H9 (cell line): ENCODE measurements around the gene TMEM200C. TPM values are rescaled to one million over a fixed set of nuclear protein-coding genes. Genes with fewer than 3 reads are reported as not detected.

ENCODE experiments used
- DNase-seq: peaks from one replicate; pipeline ENCODE4 v3.0.0-alpha.2; 2017
- H2AFZ ChIP-seq: one replicate; pipeline ENCODE4 v1.6.1; 2013; ENCODE audit warnings: mild to moderate bottlenecking, low read length, control low read depth, moderate library complexity
- H2AK5ac ChIP-seq: 2 replicates; pipeline ENCODE4 v1.6.1; 2013; ENCODE audit warnings: low read length, control low read depth, mixed read lengths; ENCODE audit not compliant: insufficient read length
- H2BK120ac ChIP-seq: one replicate; pipeline ENCODE4 v1.6.1; 2013; ENCODE audit warnings: low read depth, mild to moderate bottlenecking, low read length, control low read depth, inconsistent platforms; ENCODE audit not compliant: poor library complexity, severe bottlenecking
- H2BK12ac ChIP-seq: 2 replicates; pipeline ENCODE4 v1.6.1; 2013; ENCODE audit warnings: low read length, control low read depth, mixed read lengths, low read depth; ENCODE audit not compliant: insufficient read length
- H2BK15ac ChIP-seq: 2 replicates; pipeline ENCODE4 v1.6.1; 2013; ENCODE audit warnings: low read depth, low read length, control low read depth
- H2BK20ac ChIP-seq: one replicate; pipeline ENCODE4 v1.6.1; 2013; ENCODE audit warnings: low read depth, mild to moderate bottlenecking, low read length, control low read depth, inconsistent platforms; ENCODE audit not compliant: poor library complexity, severe bottlenecking
- H2BK5ac ChIP-seq: 2 replicates; pipeline ENCODE4 v1.6.1; 2013; ENCODE audit warnings: low read length, control low read depth, mixed read lengths; ENCODE audit not compliant: insufficient read length
- H3K14ac ChIP-seq: 2 replicates; pipeline ENCODE4 v1.6.1; 2013; ENCODE audit warnings: low read length, control low read depth; ENCODE audit not compliant: insufficient read depth
- H3K18ac ChIP-seq: 2 replicates; pipeline ENCODE4 v1.6.1; 2013; ENCODE audit warnings: low read depth, mild to moderate bottlenecking, mixed read lengths, low read length, control low read depth; ENCODE audit not compliant: insufficient read length
- H3K23ac ChIP-seq: 2 replicates; pipeline ENCODE4 v1.6.1; 2013; ENCODE audit warnings: low read length, control low read depth, mixed read lengths, low read depth; ENCODE audit not compliant: insufficient read length
- H3K23me2 ChIP-seq: 2 replicates; pipeline ENCODE4 v1.6.1; 2013; ENCODE audit warnings: low read depth, mild to moderate bottlenecking, mixed read lengths, low read length, control low read depth; ENCODE audit not compliant: insufficient read length, poor library complexity, severe bottlenecking
- H3K27ac ChIP-seq: 2 replicates; pipeline ENCODE4 v1.5.1; 2013; ENCODE audit warnings: low read length, control low read depth, mixed read lengths, low read depth; ENCODE audit not compliant: insufficient read length
- H3K27me3 ChIP-seq: 2 replicates; pipeline ENCODE4 v1.6.1; 2013; ENCODE audit warnings: low read length, control low read depth, inconsistent platforms; ENCODE audit not compliant: insufficient read depth
- H3K4ac ChIP-seq: 2 replicates; pipeline ENCODE4 v1.6.1; 2013; ENCODE audit warnings: low read depth, mild to moderate bottlenecking, control low read depth, inconsistent platforms, low read length, moderate library complexity
- H3K4me1 ChIP-seq: 2 replicates; pipeline ENCODE4 v1.6.1; 2013; ENCODE audit warnings: low read length, control low read depth, inconsistent platforms; ENCODE audit not compliant: insufficient read depth
- H3K4me2 ChIP-seq: 2 replicates; pipeline ENCODE4 v1.6.1; 2013; ENCODE audit warnings: low read length, control low read depth, mixed read lengths; ENCODE audit not compliant: insufficient read length, insufficient read depth
- H3K56ac ChIP-seq: 2 replicates; pipeline ENCODE4 v1.6.1; 2013; ENCODE audit warnings: low read depth, mild to moderate bottlenecking, mixed read lengths, low read length, control low read depth; ENCODE audit not compliant: insufficient read length
- H3K79me1 ChIP-seq: 2 replicates; pipeline ENCODE4 v1.6.1; 2013; ENCODE audit warnings: low read depth, mild to moderate bottlenecking, moderate library complexity, low read length, control low read depth, inconsistent platforms; ENCODE audit not compliant: insufficient read depth, poor library complexity, severe bottlenecking
- H3K79me2 ChIP-seq: 2 replicates; pipeline ENCODE4 v1.6.1; 2013; ENCODE audit warnings: low read length, control low read depth, inconsistent platforms; ENCODE audit not compliant: insufficient read depth
- H3K9ac ChIP-seq: 2 replicates; pipeline ENCODE4 v1.6.1; 2013; ENCODE audit warnings: low read length, control low read depth, mixed read lengths; ENCODE audit not compliant: insufficient read length; ENCODE audit errors: extremely low read depth
- H3K9me3 ChIP-seq: one replicate; pipeline ENCODE4 v1.6.1; 2013; ENCODE audit warnings: low read depth, low read length, inconsistent platforms; ENCODE audit not compliant: control insufficient read depth
- H3T11ph ChIP-seq: one replicate; pipeline ENCODE4 v1.6.1; 2013; ENCODE audit warnings: mild to moderate bottlenecking, low read length, control low read depth, inconsistent platforms
- H4K20me1 ChIP-seq: one replicate; pipeline ENCODE4 v1.6.1; 2013; ENCODE audit not compliant: control insufficient read depth, insufficient read length, insufficient read depth
- H4K5ac ChIP-seq: 2 replicates; pipeline ENCODE4 v1.6.1; 2013; ENCODE audit warnings: low read depth, mild to moderate bottlenecking, mixed read lengths, low read length, control low read depth; ENCODE audit not compliant: insufficient read length
- H4K8ac ChIP-seq: replicated peaks from 2 replicates; pipeline ENCODE4 v1.6.1; 2013; ENCODE audit warnings: low read length, control low read depth, mixed read lengths, low read depth; ENCODE audit not compliant: insufficient read length
- H4K91ac ChIP-seq: 2 replicates; pipeline ENCODE4 v1.6.1; 2013; ENCODE audit warnings: low read depth, mild to moderate bottlenecking, moderate library complexity, mixed read lengths, low read length, control low read depth; ENCODE audit not compliant: insufficient read length
- H3K27ac Mint-ChIP-seq, 3 experiments: 2 replicates in 2 of 3; 3 replicates in 1 of 3; pipeline ENCODE4 v1.8.0; 2020 to 2021; ENCODE audit warnings: mixed read lengths in 3 of 3, mild to moderate bottlenecking in 1 of 3, moderate library complexity in 1 of 3
- H3K27me3 Mint-ChIP-seq: 2 replicates; pipeline ENCODE4 v1.8.0; 2021; ENCODE audit warnings: low read depth, mild to moderate bottlenecking, moderate library complexity, mixed read lengths
- H3K36me3 Mint-ChIP-seq, 3 experiments: 2 replicates in 2 of 3; 3 replicates in 1 of 3; pipeline ENCODE4 v1.8.0; 2020 to 2021; ENCODE audit warnings: low read depth in 3 of 3, mixed read lengths in 3 of 3; ENCODE audit not compliant: insufficient read depth in 1 of 3
- H3K4me1 Mint-ChIP-seq, 2 experiments: 2 replicates each; pipeline ENCODE4 v1.8.0; 2020; ENCODE audit warnings: mixed read lengths in 2 of 2
- H3K4me3 Mint-ChIP-seq, 2 experiments: 2 replicates in 1 of 2; 3 replicates in 1 of 2; pipeline ENCODE4 v1.8.0; 2020 to 2021; ENCODE audit warnings: mild to moderate bottlenecking in 2 of 2, mixed read lengths in 2 of 2, moderate library complexity in 1 of 2
- H3K9me3 Mint-ChIP-seq, 2 experiments: 2 replicates in 1 of 2; 3 replicates in 1 of 2; pipeline ENCODE4 v1.8.0; 2020; ENCODE audit warnings: mild to moderate bottlenecking in 2 of 2, mixed read lengths in 2 of 2, moderate library complexity in 1 of 2
- WGBS: extraction: QIAGEN DNeasy Blood & Tissue Kit; methylation state at CpG from one replicate; pipeline ENCODE4 v1.1.7; 2013; ENCODE audit warnings: missing lambda C conversion rate, low lambda C conversion rate, mixed read lengths; ENCODE audit not compliant: insufficient read length; ENCODE audit errors: extremely low coverage; 5-methylcytosine and 5-hydroxymethylcytosine counted together
- total RNA-seq: library from RNA; stranded (reverse); gene quantifications from 2 replicates; pipeline ENCODE4 v1.2.1, GENCODE V29; 2021
- TF ChIP-seq, protein P1 (sequence below): fragments of 200-600 bp; sonication (generic); conservative IDR thresholded peaks from 3 replicates; pipeline ENCODE4 v1.8.0; 2021; ENCODE audit warnings: antibody characterized with exemption, mild to moderate bottlenecking

The TMEM200C gene
- total RNA-seq, 1 experiment from 2014 or later = 6.3 TPM

DNA sequence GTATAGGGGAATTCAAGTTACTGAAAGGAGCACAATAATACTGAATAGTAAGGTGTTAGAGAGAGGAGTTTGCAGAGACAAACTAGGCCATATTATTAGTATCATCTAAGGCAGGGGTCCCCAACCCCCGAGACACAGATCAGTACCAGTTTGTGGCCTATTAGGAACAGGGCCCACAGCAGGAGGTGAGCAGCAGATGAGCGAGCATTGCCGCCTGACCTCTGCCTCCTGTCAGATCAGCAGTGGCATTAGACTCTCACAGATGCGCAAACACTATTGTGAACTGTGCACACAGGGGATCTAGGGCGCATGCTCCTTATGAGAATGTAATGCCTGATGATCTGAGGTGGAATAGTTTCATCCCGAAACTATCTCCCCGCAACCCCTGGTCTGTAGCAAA, 41.8 kb upstream of the TMEM200C start:
- H3K4me1 ChIP-seq = peaks cover 6% of the 10 kb centered on the region; the same call in 1 of the 2 replicates
- H4K91ac ChIP-seq = no peak overlapping the region
- no peak overlapping the region for H3K23ac ChIP-seq
- H2BK120ac ChIP-seq = no peak overlapping the region
- no peak overlapping the region for H4K5ac ChIP-seq
- no peak overlapping the region for H3K14ac ChIP-seq
- no CpG with 5 or more reads among the region's 7 CpGs for WGBS
- no peak overlapping the region for H2AFZ ChIP-seq
- no peak overlapping the region for H3K4me2 ChIP-seq
- H3K27me3 ChIP-seq = no peaks in the 10 kb centered on the region
- Mint-ChIP-seq H3K27me3 (peaks cover 1% of the 10 kb centered on the region; the same call in 1 of the 2 replicates), H3K4me1 (peaks cover 10 to 18% of the 10 kb centered on the region in 2 experiments), H3K36me3 (no peaks in the 10 kb centered on the region; a peak in 1 of 7 replicates), H3K4me3 (no peak overlapping the region), H3K27ac (no peak overlapping the region; a peak in 1 of 7 replicates), H3K9me3 (no peaks in the 10 kb centered on the region)
- H3K9ac ChIP-seq = no peak overlapping the region
- no peaks in the 10 kb centered on the region for H3K79me2 ChIP-seq
- TF ChIP-seq, protein P1, sequence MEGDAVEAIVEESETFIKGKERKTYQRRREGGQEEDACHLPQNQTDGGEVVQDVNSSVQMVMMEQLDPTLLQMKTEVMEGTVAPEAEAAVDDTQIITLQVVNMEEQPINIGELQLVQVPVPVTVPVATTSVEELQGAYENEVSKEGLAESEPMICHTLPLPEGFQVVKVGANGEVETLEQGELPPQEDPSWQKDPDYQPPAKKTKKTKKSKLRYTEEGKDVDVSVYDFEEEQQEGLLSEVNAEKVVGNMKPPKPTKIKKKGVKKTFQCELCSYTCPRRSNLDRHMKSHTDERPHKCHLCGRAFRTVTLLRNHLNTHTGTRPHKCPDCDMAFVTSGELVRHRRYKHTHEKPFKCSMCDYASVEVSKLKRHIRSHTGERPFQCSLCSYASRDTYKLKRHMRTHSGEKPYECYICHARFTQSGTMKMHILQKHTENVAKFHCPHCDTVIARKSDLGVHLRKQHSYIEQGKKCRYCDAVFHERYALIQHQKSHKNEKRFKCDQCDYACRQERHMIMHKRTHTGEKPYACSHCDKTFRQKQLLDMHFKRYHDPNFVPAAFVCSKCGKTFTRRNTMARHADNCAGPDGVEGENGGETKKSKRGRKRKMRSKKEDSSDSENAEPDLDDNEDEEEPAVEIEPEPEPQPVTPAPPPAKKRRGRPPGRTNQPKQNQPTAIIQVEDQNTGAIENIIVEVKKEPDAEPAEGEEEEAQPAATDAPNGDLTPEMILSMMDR = no peak
- H2BK15ac ChIP-seq = no peak overlapping the region
- H3K4ac ChIP-seq = no peak overlapping the region
- no peak overlapping the region for H2BK5ac ChIP-seq
- H3K79me1 ChIP-seq = no peaks in the 10 kb centered on the region
- DNase-seq = no peak
- no peak overlapping the region for H3K27ac ChIP-seq
- no peak overlapping the region for H2BK12ac ChIP-seq
- no peaks in the 10 kb centered on the region for H3K23me2 ChIP-seq
- H2BK20ac ChIP-seq = no peak overlapping the region
- H3K56ac ChIP-seq = no peak overlapping the region
- no peaks in the 10 kb centered on the region for H4K20me1 ChIP-seq
- H4K8ac ChIP-seq = no peak overlapping the region
- no peak overlapping the region for H2AK5ac ChIP-seq
- no peak overlapping the region for H3T11ph ChIP-seq
- no peak overlapping the region for H3K18ac ChIP-seq
- no peaks in the 10 kb centered on the region for H3K9me3 ChIP-seq
